ENCODE results near the gene CYP21A2.
"Not testable (repeated sequence)": the region's sequence is repeated elsewhere in the genome, so short reads cannot be mapped to it uniquely, and the experiment has no call there.

The CYP21A2 gene

DNA sequence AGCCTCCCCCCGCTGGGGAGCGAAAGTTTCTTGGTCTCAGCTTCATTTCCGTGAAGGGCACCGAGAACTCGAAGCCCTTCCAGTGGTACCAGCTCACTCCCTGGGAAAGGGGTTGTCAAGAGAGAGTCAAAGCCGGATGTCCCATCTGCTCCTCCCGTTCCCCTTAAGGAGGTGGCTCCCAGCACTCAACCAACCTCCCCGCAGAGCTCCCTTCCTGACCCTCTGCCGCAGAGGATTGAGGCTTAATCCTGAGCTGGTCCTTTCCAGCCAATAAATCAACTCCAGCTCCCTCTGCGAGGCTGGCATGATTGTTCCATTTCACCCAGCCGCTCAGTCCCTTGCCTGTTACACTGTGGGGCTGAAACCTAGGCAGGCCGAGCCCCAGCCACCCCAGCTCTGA, 29.6 kb upstream of the CYP21A2 start:
- H3K4me1 ChIP-seq (ENCODE audit: control insufficient read depth, insufficient read depth, low read length); H3K9me3 ChIP-seq (ENCODE audit: control insufficient read depth, low read length); H3K4me3 ChIP-seq (ENCODE audit: low read length); H3K36me3 ChIP-seq (ENCODE audit: control insufficient read depth, insufficient read depth, low read length); H3K27me3 ChIP-seq (ENCODE audit: control insufficient read depth, insufficient read depth, low read length); H3K9ac ChIP-seq (ENCODE audit: low read length): not testable (repeated sequence)

GRCh38 chr6:32009537-32009936, 28.7 kb upstream of the CYP21A2 start:
- not testable (repeated sequence) for H3K36me3 ChIP-seq (ENCODE audit: control insufficient read depth, insufficient read depth, low read length); H3K9ac ChIP-seq (ENCODE audit: low read length); H3K27me3 ChIP-seq (ENCODE audit: control insufficient read depth, insufficient read depth, low read length); H3K4me3 ChIP-seq (ENCODE audit: low read length); H3K9me3 ChIP-seq (ENCODE audit: control insufficient read depth, low read length); H3K4me1 ChIP-seq (ENCODE audit: control insufficient read depth, insufficient read depth, low read length)

DNA sequence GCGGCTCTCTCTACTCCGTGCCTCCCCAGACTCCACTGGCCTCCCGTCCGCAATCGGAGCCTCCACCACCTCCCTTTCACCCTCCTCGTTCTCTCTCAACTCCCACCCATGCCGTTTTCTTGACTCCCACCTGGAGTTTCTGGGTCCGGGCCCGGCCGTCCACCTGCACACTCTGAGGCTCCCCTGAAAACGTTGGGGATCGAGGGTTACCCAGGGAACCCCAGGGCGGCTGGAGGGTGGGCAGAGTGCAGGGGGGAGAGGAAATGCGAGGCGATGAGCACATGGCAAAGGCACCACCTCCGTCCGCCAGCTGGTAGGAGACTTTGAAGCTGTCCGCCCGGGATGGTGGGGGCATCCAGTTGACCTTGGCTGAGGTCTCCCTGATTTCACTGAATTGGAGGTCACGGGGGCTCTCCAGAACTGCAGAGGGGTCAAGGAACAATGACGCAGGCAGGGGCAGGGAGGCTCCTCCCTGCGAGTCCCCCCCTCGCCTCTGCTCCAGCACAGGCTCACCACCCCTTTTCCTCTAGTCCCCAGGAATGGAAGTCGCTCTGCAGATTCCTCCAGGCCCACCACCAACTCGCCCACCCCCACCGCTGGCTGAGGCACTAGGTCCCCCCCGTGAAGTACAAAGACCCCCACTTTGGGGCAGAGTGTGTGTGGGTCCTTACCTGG, 27.2 kb upstream of the CYP21A2 start:
- H3K9ac ChIP-seq (ENCODE audit: low read length); H3K36me3 ChIP-seq (ENCODE audit: control insufficient read depth, insufficient read depth, low read length); H3K4me1 ChIP-seq (ENCODE audit: control insufficient read depth, insufficient read depth, low read length): not testable (repeated sequence)

GRCh38 chr6:32012941-32013617, 25.1 kb upstream of the CYP21A2 start:
- not testable (repeated sequence) for H3K4me3 ChIP-seq (ENCODE audit: low read length); H3K4me1 ChIP-seq (ENCODE audit: control insufficient read depth, insufficient read depth, low read length); H3K9me3 ChIP-seq (ENCODE audit: control insufficient read depth, low read length); H3K36me3 ChIP-seq (ENCODE audit: control insufficient read depth, insufficient read depth, low read length); H3K9ac ChIP-seq (ENCODE audit: low read length); H3K27me3 ChIP-seq (ENCODE audit: control insufficient read depth, insufficient read depth, low read length)

More for the DNA sequence above, 27.2 kb upstream of the CYP21A2 start:
- H3K9me3 ChIP-seq (ENCODE audit: control insufficient read depth, low read length); H3K27me3 ChIP-seq (ENCODE audit: control insufficient read depth, insufficient read depth, low read length); H3K4me3 ChIP-seq (ENCODE audit: low read length): not testable (repeated sequence)

- H3K9me3 ChIP-seq (ENCODE audit: control insufficient read depth, low read length); H3K4me1 ChIP-seq (ENCODE audit: control insufficient read depth, insufficient read depth, low read length); H3K27me3 ChIP-seq (ENCODE audit: control insufficient read depth, insufficient read depth, low read length); H3K36me3 ChIP-seq (ENCODE audit: control insufficient read depth, insufficient read depth, low read length); H3K4me3 ChIP-seq (ENCODE audit: low read length); H3K9ac ChIP-seq (ENCODE audit: low read length): not testable (repeated sequence)
Measured at GRCh38 chr6:32013738-32014137, 24.5 kb upstream of the CYP21A2 start.

- not testable (repeated sequence) for H3K9ac ChIP-seq (ENCODE audit: low read length); H3K4me3 ChIP-seq (ENCODE audit: low read length); H3K27me3 ChIP-seq (ENCODE audit: control insufficient read depth, insufficient read depth, low read length)
Measured at GRCh38 chr6:32014547-32014946, 23.7 kb upstream of the CYP21A2 start, which contains the start of gene C4B. Gene C4B, plus strand, starts transcription at chr6:32014795. Its CDS starts 51 bp downstream, at chr6:32014846.

DNA sequence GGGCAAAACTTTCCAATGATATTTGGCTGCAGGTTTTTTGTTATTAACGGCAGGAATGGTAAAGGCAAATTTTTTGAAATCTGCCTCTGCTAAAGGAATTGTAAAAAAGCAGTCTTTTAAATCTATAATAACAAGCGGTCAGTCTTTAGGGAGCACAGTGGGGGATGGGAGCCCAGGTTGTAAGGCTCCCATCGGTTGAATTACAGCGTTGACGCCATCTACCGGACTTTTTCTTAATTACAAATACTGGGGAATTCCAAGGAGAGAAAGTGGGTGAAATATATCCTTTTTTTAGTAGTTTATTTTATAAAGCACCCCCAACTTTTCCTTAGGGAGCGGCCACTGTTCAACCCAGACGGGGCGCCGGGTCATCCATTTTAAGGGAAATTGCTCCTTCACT, 16.1 kb upstream of the CYP21A2 start:
- not testable (repeated sequence) for H3K9ac ChIP-seq (ENCODE audit: low read length); H3K9me3 ChIP-seq (ENCODE audit: control insufficient read depth, low read length); H3K4me1 ChIP-seq (ENCODE audit: control insufficient read depth, insufficient read depth, low read length); H3K4me3 ChIP-seq (ENCODE audit: low read length); H3K27me3 ChIP-seq (ENCODE audit: control insufficient read depth, insufficient read depth, low read length); H3K36me3 ChIP-seq (ENCODE audit: control insufficient read depth, insufficient read depth, low read length)

More at GRCh38 chr6:32014547-32014946, 23.7 kb upstream of the CYP21A2 start, which contains the start of gene C4B:
- not testable (repeated sequence) for H3K4me1 ChIP-seq (ENCODE audit: control insufficient read depth, insufficient read depth, low read length); H3K9me3 ChIP-seq (ENCODE audit: control insufficient read depth, low read length); H3K36me3 ChIP-seq (ENCODE audit: control insufficient read depth, insufficient read depth, low read length)

DNA sequence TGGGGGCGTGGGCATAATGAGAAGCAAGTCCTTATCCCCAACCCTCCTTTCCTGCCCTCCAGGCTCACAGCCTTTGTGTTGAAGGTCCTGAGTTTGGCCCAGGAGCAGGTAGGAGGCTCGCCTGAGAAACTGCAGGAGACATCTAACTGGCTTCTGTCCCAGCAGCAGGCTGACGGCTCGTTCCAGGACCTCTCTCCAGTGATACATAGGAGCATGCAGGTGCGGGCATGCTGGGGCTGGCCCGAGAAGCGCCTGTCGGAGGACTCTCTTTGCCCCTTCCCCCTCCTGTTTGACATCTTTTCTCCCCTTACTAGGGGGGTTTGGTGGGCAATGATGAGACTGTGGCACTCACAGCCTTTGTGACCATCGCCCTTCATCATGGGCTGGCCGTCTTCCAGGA, 9.6 kb upstream of the CYP21A2 start:
- H3K36me3 ChIP-seq (ENCODE audit: control insufficient read depth, insufficient read depth, low read length); H3K9ac ChIP-seq (ENCODE audit: low read length); H3K27me3 ChIP-seq (ENCODE audit: control insufficient read depth, insufficient read depth, low read length); H3K9me3 ChIP-seq (ENCODE audit: control insufficient read depth, low read length); H3K4me1 ChIP-seq (ENCODE audit: control insufficient read depth, insufficient read depth, low read length); H3K4me3 ChIP-seq (ENCODE audit: low read length): not testable (repeated sequence)

- not testable (repeated sequence) for H3K36me3 ChIP-seq (ENCODE audit: control insufficient read depth, insufficient read depth, low read length); H3K4me3 ChIP-seq (ENCODE audit: low read length); H3K9ac ChIP-seq (ENCODE audit: low read length); H3K4me1 ChIP-seq (ENCODE audit: control insufficient read depth, insufficient read depth, low read length); H3K9me3 ChIP-seq (ENCODE audit: control insufficient read depth, low read length); H3K27me3 ChIP-seq (ENCODE audit: control insufficient read depth, insufficient read depth, low read length)
Measured at GRCh38 chr6:32029553-32029952, 8.7 kb upstream of the CYP21A2 start.

GRCh38 chr6:32035283-32036013, 2.8 kb upstream of the CYP21A2 start:
- not testable (repeated sequence) for H3K36me3 ChIP-seq (ENCODE audit: control insufficient read depth, insufficient read depth, low read length); H3K9me3 ChIP-seq (ENCODE audit: control insufficient read depth, low read length); H3K4me1 ChIP-seq (ENCODE audit: control insufficient read depth, insufficient read depth, low read length); H3K9ac ChIP-seq (ENCODE audit: low read length); H3K4me3 ChIP-seq (ENCODE audit: low read length); H3K27me3 ChIP-seq (ENCODE audit: control insufficient read depth, insufficient read depth, low read length)

DNA sequence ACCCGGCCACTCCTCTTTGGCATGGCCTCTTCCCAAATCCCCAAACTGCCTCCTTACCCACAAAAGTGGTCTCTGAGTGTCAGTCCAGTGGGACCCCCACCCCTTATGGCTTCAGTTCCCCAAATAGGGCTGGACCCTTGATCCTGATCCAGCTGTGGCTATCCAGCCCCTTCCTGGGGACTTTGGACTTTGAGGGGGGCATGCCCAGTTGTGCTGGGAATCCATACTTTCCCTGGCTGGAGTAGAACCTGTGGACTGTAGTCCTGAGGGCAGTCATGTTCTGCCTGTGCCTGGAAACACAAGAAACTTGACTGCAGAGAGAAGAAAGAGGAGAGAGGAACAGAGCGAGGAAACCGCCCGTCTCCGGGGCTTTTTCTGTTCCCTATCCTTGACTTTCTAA, 1.1 kb upstream of the CYP21A2 start:
- not testable (repeated sequence) for H3K4me3 ChIP-seq (ENCODE audit: low read length); H3K4me1 ChIP-seq (ENCODE audit: control insufficient read depth, insufficient read depth, low read length); H3K9me3 ChIP-seq (ENCODE audit: control insufficient read depth, low read length); H3K27me3 ChIP-seq (ENCODE audit: control insufficient read depth, insufficient read depth, low read length); H3K9ac ChIP-seq (ENCODE audit: low read length); H3K36me3 ChIP-seq (ENCODE audit: control insufficient read depth, insufficient read depth, low read length)

DNA sequence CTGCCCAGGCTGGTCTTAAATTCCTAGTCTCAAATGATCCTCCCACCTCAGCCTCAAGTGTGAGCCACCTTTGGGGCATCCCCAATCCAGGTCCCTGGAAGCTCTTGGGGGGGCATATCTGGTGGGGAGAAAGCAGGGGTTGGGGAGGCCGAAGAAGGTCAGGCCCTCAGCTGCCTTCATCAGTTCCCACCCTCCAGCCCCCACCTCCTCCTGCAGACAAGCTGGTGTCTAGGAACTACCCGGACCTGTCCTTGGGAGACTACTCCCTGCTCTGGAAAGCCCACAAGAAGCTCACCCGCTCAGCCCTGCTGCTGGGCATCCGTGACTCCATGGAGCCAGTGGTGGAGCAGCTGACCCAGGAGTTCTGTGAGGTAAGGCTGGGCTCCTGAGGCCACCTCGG, 663 bp downstream of the CYP21A2 start:
- not testable (repeated sequence) for H3K4me3 ChIP-seq (ENCODE audit: low read length); H3K4me1 ChIP-seq (ENCODE audit: control insufficient read depth, insufficient read depth, low read length); H3K9me3 ChIP-seq (ENCODE audit: control insufficient read depth, low read length); H3K36me3 ChIP-seq (ENCODE audit: control insufficient read depth, insufficient read depth, low read length); H3K9ac ChIP-seq (ENCODE audit: low read length); H3K27me3 ChIP-seq (ENCODE audit: control insufficient read depth, insufficient read depth, low read length)

All from mucosa of stomach (tissue), 1 donor.